GM12875 (cell line): ENCODE data around the gene EPG5.

Experiments used
- H3K4me3 ChIP-seq: one replicate; pipeline ENCODE4 v1.5.1; 2011; ENCODE audit warnings: low read depth, low read length, control low read depth
- CTCF ChIP-seq: IDR thresholded peaks from 2 replicates; pipeline ENCODE4 v1.5.1; 2011; ENCODE audit warnings: low read depth, mild to moderate bottlenecking, control low read depth, inconsistent platforms, low read length, moderate library complexity, borderline replicate concordance; ENCODE audit not compliant: insufficient read depth

EPG5 gene

GRCh38 chr18:45874491-45875184 is 92.5 kb downstream of the EPG5 start:
- no peak overlapping the region for H3K4me3 ChIP-seq
- no peak for TF ChIP-seq CTCF

GRCh38 chr18:45871431-45872084 is 95.6 kb downstream of the EPG5 start:
- TF ChIP-seq CTCF, result no peak
- H3K4me3 ChIP-seq, result no peak overlapping the region

- no peak overlapping the region for H3K4me3 ChIP-seq
- TF ChIP-seq CTCF, result no peak
These were observed 96.7 kb downstream of the EPG5 start for GRCh38 chr18:45870419-45870818.

DNA sequence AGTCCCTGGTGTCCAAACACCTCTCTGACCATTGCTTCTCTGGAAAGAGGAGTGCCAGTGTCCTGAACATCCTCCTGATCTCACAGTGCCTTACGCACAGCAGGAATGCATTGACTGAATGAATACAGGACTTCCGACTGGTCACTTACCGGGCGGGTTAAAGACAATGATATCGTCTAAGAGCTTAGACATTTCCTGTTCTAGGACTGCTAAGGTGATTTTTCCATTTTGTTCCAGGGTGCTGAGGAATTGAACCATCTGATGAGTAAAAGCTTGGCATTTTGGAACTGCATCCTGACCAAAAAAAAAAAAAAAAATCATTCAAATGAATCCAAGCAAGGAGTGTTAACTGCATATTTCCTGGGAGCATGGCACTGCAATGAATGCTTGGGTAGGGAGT is 101.7 kb downstream of the EPG5 start:
- no peak for TF ChIP-seq CTCF

DNA sequence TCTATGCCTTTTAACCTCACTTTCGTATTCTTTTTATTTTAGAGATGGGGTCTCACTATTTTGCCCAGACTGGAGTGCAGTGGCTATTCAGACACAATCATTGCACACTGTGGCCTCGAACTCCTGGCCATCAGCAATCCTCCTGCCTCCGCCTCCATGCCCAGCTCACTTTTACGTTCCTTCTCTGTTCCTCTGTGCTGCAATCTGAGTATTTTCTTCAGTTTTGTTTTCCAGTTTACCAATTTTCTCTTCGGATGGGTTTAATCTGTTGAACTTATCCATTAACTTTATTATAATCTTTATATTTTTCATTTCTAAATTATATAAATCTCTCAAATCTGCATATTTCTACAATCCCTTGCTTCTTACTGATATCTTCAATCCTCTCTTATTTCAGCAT is 103.0 kb downstream of the EPG5 start:
- no peak for TF ChIP-seq CTCF
- H3K4me3 ChIP-seq, result no peak overlapping the region

More for the DNA sequence above, 101.7 kb downstream of the EPG5 start:
- H3K4me3 ChIP-seq, result no peak overlapping the region

DNA sequence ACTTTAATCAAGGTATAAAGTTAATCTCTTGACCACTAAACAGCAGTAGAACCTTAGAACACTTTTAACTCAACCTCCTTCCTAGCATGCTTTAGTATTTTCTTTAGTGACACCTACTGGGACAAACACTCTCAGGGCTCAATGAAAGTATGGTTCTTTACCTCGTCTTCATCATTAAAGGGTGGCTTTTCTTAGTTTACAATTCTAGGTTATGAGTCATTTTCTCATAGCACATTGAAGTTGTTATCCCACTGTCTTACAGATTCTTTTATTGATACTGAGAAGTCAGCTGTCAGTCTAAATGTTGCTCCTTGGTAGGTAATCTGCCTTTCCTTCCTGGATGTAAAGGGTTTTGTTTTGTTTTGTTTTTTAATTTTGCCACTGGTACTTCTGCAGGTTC is 103.7 kb downstream of the EPG5 start:
- no peak overlapping the region for H3K4me3 ChIP-seq
- no peak for TF ChIP-seq CTCF

GRCh38 chr18:45861926-45862325 is 105.2 kb downstream of the EPG5 start:
- no peak overlapping the region for H3K4me3 ChIP-seq
- no peak for TF ChIP-seq CTCF
